ENCODE results near the gene LRGUK. TPM values are rescaled to one million over a fixed set of nuclear protein-coding genes. Genes with fewer than 3 reads are reported as not detected.
"Not testable (repeated sequence)": the region's sequence is repeated elsewhere in the genome, so short reads cannot be mapped to it uniquely, and the experiment has no call there.

Gene LRGUK
- total RNA-seq, 2 donors from 2014 or later = 0.36 to 0.41 TPM

DNA sequence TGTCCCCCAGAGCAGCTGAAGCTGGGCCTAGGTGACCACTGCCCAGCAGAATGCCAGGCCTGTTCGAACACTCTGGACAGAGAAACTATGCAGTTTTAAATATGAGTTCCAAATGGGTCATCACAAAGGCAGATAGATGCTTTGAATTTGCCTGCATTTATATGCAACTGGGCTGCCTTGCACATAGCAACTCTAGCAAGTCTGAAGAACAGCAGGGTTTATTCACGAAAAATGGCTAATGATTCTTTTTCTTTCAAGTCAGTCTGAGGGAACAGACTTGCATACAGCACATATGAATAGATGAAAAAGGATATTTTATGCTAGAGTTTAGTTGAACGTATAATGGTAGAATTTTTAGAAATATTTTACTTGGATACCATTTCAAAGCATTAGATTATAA is 121.1 kb downstream of the LRGUK start:
- no peaks in the 10 kb centered on the region for H3K9me3 Mint-ChIP-seq

DNA sequence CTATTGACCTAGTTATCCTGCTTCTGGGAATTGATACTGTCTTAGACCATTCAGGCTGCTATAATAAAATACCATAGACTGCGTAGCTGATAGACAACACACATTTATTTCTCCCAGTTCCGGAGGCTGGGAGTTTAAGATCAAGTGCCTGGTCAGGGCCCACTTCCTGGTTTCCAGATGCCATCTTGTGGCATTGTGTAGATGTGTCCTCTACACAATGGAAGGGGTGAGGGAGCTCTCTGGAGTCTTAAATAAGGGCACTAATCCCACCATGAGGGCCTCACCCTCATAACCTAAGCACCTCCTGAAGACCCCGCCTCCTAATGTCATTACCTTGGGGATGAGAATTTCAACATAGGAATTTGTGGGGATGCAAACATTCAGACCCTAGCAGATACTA is 127.2 kb downstream of the LRGUK start:
- no peaks in the 10 kb centered on the region for H3K36me3 Mint-ChIP-seq
- H3K9me3 Mint-ChIP-seq = peaks cover 0 to 4% of the 10 kb centered on the region in 2 donors
- ATAC-seq (no peak), DNase-seq (ENCODE audit: low spot score in 2 of 2) (no peak)
- no peak overlapping the region for H3K27ac Mint-ChIP-seq

More for the DNA sequence above, 121.1 kb downstream of the LRGUK start:
- H3K36me3 Mint-ChIP-seq = no peaks in the 10 kb centered on the region
- ATAC-seq = no peak
- no peak for DNase-seq (ENCODE audit: low spot score in 2 of 2)
- no peak overlapping the region for H3K27ac Mint-ChIP-seq

DNA sequence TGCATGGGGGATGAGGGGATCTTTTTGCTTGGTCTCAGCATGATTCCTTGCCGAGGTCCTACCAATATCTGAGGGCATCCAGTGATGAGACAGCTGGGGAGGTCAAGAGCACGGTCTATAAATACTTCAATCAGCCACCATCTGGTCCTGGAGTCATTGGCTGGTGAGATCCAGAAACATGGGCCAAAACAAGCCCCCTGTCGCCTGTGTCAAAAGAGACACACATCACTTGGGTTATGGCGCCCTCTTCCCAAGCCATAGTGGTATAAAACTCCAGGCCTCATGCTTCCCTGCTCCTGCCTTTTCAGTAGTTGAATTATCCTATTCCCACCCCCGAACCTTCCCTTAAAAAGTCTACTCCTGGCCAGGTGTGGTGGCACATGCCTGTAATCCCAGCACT is 128.7 kb downstream of the LRGUK start:
- no peak for ATAC-seq
- H3K9me3 Mint-ChIP-seq = peaks cover 0 to 4% of the 10 kb centered on the region in 2 donors
- no peak for DNase-seq (ENCODE audit: low spot score in 2 of 2)
- no peaks in the 10 kb centered on the region for H3K36me3 Mint-ChIP-seq
- no peak overlapping the region for H3K27ac Mint-ChIP-seq

GRCh38 chr7:134262322-134262721 is 135.2 kb downstream of the LRGUK start:
- ATAC-seq (no peak), DNase-seq (ENCODE audit: low spot score in 2 of 2) (no peak)
- Mint-ChIP-seq H3K27ac (no peak overlapping the region), H3K36me3 (peaks cover 0 to 14% of the 10 kb centered on the region in 2 donors), H3K9me3 (peaks cover 0 to 13% of the 10 kb centered on the region in 2 donors)

DNA sequence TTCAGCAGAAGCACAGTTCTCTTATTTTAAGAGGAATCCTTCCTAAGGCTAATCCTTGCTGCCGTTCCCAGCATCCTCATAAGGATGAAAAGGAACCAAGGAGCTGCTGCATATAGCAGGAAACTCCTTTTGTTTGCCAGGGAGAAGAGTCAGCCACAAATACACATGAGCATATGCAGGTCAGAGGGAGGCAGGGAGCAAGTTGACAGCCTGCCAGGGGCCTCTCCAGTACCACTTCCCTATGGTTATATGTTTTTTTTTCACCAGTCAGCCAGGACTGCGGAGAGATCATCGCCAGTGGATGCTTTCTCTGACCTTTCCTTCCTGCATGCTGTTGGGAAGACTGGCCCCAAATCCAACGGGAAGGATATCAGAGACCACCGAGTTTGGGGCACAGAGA is 149.8 kb downstream of the LRGUK start:
- no peak for DNase-seq (ENCODE audit: low spot score in 2 of 2)
- no peak overlapping the region for H3K27ac Mint-ChIP-seq

DNA sequence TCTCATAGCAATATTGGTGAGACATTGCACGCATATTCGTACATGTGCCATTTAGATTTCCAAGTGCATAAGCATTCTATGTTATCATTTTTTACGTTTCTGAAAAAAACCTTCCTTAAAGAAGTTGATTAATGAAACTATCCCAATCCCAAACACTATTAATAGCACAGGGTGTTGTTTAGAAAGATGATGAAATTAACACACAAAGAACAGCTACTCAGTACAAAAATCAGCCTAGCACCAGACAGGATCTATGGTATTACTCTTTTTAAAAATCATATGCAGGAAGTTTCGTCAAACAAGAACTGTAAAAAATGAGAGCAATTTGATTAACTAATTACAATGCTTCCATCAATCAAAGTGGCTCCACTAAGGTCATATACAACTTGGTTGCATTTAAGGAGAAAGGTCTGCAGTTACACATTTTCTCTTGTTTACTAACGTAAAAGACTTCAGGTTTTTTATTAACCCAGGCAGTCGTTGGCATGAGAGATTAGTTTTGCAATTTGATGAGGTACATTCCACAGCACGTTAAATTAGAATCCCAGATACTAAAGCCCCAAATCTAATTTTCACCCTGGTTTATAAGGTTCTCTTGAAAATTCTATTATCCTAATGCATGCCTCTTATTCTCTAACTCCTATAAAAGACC is 151.5 kb downstream of the LRGUK start:
- no peaks in the 10 kb centered on the region for H3K9me3 Mint-ChIP-seq
- no peak for DNase-seq (ENCODE audit: low spot score in 2 of 2)
- H3K27ac Mint-ChIP-seq = no peak overlapping the region
- H3K36me3 Mint-ChIP-seq = no peaks in the 10 kb centered on the region
- ATAC-seq = no peak

More for the DNA sequence above, 149.8 kb downstream of the LRGUK start:
- no peak for ATAC-seq
- H3K36me3 Mint-ChIP-seq = no peaks in the 10 kb centered on the region
- H3K9me3 Mint-ChIP-seq = peaks cover 0 to 1% of the 10 kb centered on the region in 2 donors

DNA sequence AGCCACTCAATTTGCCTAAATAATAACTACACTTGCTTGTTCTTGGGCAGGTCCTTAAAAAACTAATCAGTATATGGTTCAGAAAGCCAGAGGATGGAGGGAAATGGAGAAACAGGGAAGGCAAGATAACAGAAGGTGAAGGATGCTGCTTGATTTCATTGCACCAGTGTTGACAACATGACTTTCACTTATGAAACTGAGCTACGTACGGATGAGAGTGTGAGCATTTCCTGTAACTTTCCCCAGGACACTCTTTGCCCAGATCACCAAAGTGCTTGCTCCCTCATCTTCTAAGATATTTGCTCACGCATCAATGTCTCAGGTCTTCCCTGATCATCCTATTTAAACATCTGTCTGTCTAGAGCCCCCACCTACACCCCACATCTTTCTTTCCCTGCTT is 152.2 kb downstream of the LRGUK start:
- DNase-seq (ENCODE audit: low spot score in 2 of 2) (no peak), ATAC-seq (no peak)
- Mint-ChIP-seq H3K36me3 (no peaks in the 10 kb centered on the region), H3K9me3 (no peaks in the 10 kb centered on the region), H3K27ac (no peak overlapping the region)

- H3K27ac Mint-ChIP-seq = no peak overlapping the region
- H3K36me3 Mint-ChIP-seq = no peaks in the 10 kb centered on the region
- no peak for ATAC-seq
- no peaks in the 10 kb centered on the region for H3K9me3 Mint-ChIP-seq
- DNase-seq (ENCODE audit: low spot score in 2 of 2) = no peak
These were observed 152.8 kb downstream of the LRGUK start for GRCh38 chr7:134279898-134280297.

- Mint-ChIP-seq H3K36me3 (no peaks in the 10 kb centered on the region), H3K9me3 (no peaks in the 10 kb centered on the region), H3K27ac (no peak overlapping the region)
- ATAC-seq = no peak
- no peak for DNase-seq (ENCODE audit: low spot score in 2 of 2)
These were observed 153.4 kb downstream of the LRGUK start for GRCh38 chr7:134280508-134280907.

DNA sequence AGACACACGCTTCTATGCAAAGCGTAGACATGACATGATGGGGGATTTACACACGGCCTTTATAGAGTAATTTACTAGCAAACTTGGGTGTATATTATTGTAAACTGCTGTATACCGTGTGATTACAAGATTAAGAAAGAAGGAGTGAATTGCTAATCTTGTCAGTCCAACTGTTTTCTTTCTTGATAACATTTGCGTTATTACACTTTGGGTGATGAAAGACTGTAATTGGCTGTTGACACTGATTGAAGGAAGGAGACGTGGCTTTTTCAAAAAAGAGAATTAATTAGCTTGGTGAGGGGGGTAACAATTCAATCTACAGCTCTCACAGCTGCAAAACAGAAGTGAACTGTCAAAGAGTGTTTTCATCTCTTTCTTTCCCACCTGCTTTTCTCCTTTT is 156.9 kb downstream of the LRGUK start:
- ATAC-seq = no peak

DNA sequence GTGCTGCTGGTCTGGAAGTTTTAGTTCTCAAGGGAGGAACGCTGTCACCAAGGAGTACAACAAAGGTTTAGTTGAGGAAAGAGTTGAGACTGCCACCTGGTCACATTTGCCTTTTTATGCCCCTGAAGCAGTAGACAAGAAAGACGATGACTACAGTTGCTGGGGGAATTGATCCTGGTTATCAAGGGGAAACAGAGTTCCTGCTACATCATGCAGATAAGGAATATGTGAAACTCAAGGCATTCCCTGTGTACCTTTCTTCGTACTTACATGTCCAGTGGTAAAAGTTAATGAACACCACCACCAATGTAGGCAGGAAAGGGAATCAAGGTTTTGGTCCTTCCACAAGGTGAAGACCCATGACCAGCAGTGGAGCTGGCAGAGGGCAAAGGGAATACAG is 157.8 kb downstream of the LRGUK start:
- H3K27ac Mint-ChIP-seq = no peak overlapping the region
- DNase-seq (ENCODE audit: low spot score in 2 of 2) (no peak), ATAC-seq (no peak)
- H3K36me3 Mint-ChIP-seq = no peaks in the 10 kb centered on the region
- H3K9me3 Mint-ChIP-seq = no peaks in the 10 kb centered on the region

More for the DNA sequence above, 156.9 kb downstream of the LRGUK start:
- no peak for DNase-seq (ENCODE audit: low spot score in 2 of 2)
- H3K27ac Mint-ChIP-seq = no peak overlapping the region
- H3K9me3 Mint-ChIP-seq = no peaks in the 10 kb centered on the region
- no peaks in the 10 kb centered on the region for H3K36me3 Mint-ChIP-seq

GRCh38 chr7:134287916-134288659 is 160.9 kb downstream of the LRGUK start:
- ATAC-seq (no peak), DNase-seq (ENCODE audit: low spot score in 2 of 2) (no peak)
- Mint-ChIP-seq H3K27ac (no peak overlapping the region), H3K36me3 (no peaks in the 10 kb centered on the region), H3K9me3 (no peaks in the 10 kb centered on the region)

- DNase-seq (ENCODE audit: low spot score in 2 of 2) (no peak), ATAC-seq (no peak)
- Mint-ChIP-seq H3K27ac (peak overlapping the region in 1 of 2 donors; percentile 57), H3K9me3 (no peaks in the 10 kb centered on the region), H3K36me3 (peaks cover 0 to 8% of the 10 kb centered on the region in 2 donors)
These were observed 162.3 kb downstream of the LRGUK start for GRCh38 chr7:134289423-134289822.

DNA sequence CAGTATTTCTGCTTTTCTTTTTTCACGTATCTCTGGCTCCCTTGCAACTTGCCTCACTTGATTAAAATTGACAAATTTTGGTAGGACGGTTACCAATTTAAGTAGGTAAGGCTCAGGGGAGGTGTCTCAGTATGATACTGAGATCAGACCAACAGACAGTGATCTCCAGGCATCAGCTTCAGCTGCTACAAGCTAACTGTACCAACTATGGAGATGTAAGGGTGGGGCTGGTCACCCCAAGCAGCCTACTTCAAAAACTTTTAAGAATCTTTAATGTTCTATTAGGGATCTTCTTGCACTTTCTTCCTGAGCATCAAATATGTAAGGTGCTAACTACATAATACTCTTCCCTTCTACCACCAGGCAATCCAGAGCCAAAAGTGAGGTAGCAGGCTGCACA is 162.7 kb downstream of the LRGUK start:
- DNase-seq (ENCODE audit: low spot score in 2 of 2) (no peak), ATAC-seq (no peak)
- Mint-ChIP-seq H3K27ac (no peak overlapping the region), H3K9me3 (no peaks in the 10 kb centered on the region), H3K36me3 (peaks cover 0 to 12% of the 10 kb centered on the region in 2 donors)

DNA sequence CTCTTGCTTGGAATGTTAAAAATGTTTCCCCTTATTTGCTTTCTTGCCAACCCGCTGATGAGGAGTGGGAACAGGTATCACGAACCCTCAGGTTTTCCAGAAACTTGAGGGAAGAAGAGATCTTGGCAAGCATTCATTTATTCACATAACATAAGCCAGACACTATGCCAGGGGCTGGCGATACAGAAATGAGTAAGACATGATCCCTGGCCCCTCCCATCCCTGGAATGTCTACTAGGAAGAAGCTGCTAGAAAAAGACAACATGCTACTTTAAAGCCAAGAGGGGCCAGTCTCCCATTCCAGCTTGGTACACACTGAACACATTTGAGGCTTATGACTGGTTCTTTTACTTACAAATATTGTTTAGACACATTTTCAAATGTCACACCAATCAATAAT is 163.1 kb downstream of the LRGUK start:
- no peak overlapping the region for H3K27ac Mint-ChIP-seq
- H3K36me3 Mint-ChIP-seq = peaks cover 0 to 14% of the 10 kb centered on the region in 2 donors
- no peak for ATAC-seq
- H3K9me3 Mint-ChIP-seq = no peaks in the 10 kb centered on the region
- DNase-seq (ENCODE audit: low spot score in 2 of 2) = no peak

- DNase-seq (ENCODE audit: low spot score in 2 of 2) = no peak
- Mint-ChIP-seq H3K36me3 (peaks cover 6 to 20% of the 10 kb centered on the region in 2 donors), H3K9me3 (no peaks in the 10 kb centered on the region), H3K27ac (no peak overlapping the region)
- ATAC-seq = no peak
These were observed 166.0 kb downstream of the LRGUK start for GRCh38 chr7:134293002-134293740.

DNA sequence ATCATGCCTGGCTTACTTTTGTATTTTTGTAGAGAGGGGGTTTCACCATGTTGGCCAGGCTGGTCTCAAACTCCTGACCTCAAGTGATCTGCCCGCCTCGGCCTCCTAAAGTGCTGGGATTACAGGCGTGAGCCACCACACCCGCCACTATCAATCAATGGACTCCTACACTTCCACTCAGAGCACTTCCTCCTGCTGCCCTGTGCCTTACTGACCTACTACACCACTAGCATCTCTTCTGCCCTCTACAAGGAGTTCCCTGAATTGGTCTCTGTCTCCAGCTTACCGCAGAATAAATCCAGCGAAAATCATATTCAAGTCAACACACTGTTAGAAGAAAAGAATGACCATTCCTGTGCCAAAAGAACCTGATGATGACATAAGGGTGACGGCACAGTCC is 168.8 kb downstream of the LRGUK start:
- ATAC-seq; H3K27ac Mint-ChIP-seq; DNase-seq (ENCODE audit: low spot score in 2 of 2); H3K9me3 Mint-ChIP-seq: not testable (repeated sequence)
- H3K36me3 Mint-ChIP-seq = peaks cover 14 to 21% of the 10 kb centered on the region in 2 donors
